ENCODE results near the gene NKAIN4.

- TF ChIP-seq CTCF (IDR thresholded peaks at IDR 0.05) = no peak
- no peak for TF ChIP-seq POLR2A (IDR thresholded peaks at IDR 0.05)
- no peak for TF ChIP-seq POLR2AphosphoS5 (IDR thresholded peaks at IDR 0.05)
- no peak for TF ChIP-seq EP300 (IDR thresholded peaks at IDR 0.05; ENCODE audit: low read depth)
Measured at GRCh38 chr20:63233924-63234323, 20.3 kb downstream of the NKAIN4 start.

All from transverse colon (tissue), 4 donors.